ENCODE measurements around the gene GALNTL6.

GALNTL6 gene

GRCh38 chr4:172104539-172104938 is 291.3 kb downstream of the GALNTL6 start:
- DNase-seq (ENCODE audit: extremely low read depth, insufficient read length), result no peak
- TF ChIP-seq CTCF (IDR thresholded peaks at IDR 0.05; ENCODE audit: insufficient read depth, low read length, poor library complexity, severe bottlenecking), result no peak
- no peaks in the 10 kb centered on the region for H3K36me3 ChIP-seq (ENCODE audit: control insufficient read depth, insufficient read depth, low read length)
- H3K4me3 ChIP-seq (replicated peaks; ENCODE audit: low read depth, low read length), result no peak overlapping the region
- no peaks in the 10 kb centered on the region for H3K27me3 ChIP-seq (replicated peaks; ENCODE audit: control insufficient read depth, insufficient read depth, low read length)

GRCh38 chr4:172105918-172106317 is 292.7 kb downstream of the GALNTL6 start:
- H3K4me3 ChIP-seq (replicated peaks; ENCODE audit: low read depth, low read length), result no peak overlapping the region
- H3K36me3 ChIP-seq (ENCODE audit: control insufficient read depth, insufficient read depth, low read length), result no peaks in the 10 kb centered on the region
- no peak for TF ChIP-seq CTCF (IDR thresholded peaks at IDR 0.05; ENCODE audit: insufficient read depth, low read length, poor library complexity, severe bottlenecking)
- no peaks in the 10 kb centered on the region for H3K27me3 ChIP-seq (replicated peaks; ENCODE audit: control insufficient read depth, insufficient read depth, low read length)
- DNase-seq (ENCODE audit: extremely low read depth, insufficient read length), result no peak

GRCh38 chr4:172109466-172109865 is 296.3 kb downstream of the GALNTL6 start:
- Histone ChIP-seq H3K36me3 (ENCODE audit: control insufficient read depth, insufficient read depth, low read length) (no peaks in the 10 kb centered on the region), H3K27me3 (replicated peaks; ENCODE audit: control insufficient read depth, insufficient read depth, low read length) (no peaks in the 10 kb centered on the region), H3K4me3 (replicated peaks; ENCODE audit: low read depth, low read length) (no peak overlapping the region)
- no peak for TF ChIP-seq CTCF (IDR thresholded peaks at IDR 0.05; ENCODE audit: insufficient read depth, low read length, poor library complexity, severe bottlenecking)
- DNase-seq (ENCODE audit: extremely low read depth, insufficient read length), result no peak

- no peaks in the 10 kb centered on the region; the same call in 1 of the 2 replicates for H3K27me3 ChIP-seq (replicated peaks; ENCODE audit: control insufficient read depth, insufficient read depth, low read length)
- no peak for TF ChIP-seq CTCF (IDR thresholded peaks at IDR 0.05; ENCODE audit: insufficient read depth, low read length, poor library complexity, severe bottlenecking)
- DNase-seq (ENCODE audit: extremely low read depth, insufficient read length), result no peak
- H3K4me3 ChIP-seq (replicated peaks; ENCODE audit: low read depth, low read length), result no peak overlapping the region
- no peaks in the 10 kb centered on the region for H3K36me3 ChIP-seq (ENCODE audit: control insufficient read depth, insufficient read depth, low read length)
These were observed 311.6 kb downstream of the GALNTL6 start for GRCh38 chr4:172124656-172125308.

GRCh38 chr4:172125443-172125842 is 312.2 kb downstream of the GALNTL6 start:
- H3K27me3 ChIP-seq (replicated peaks; ENCODE audit: control insufficient read depth, insufficient read depth, low read length), result no peaks in the 10 kb centered on the region; the same call in 1 of the 2 replicates
- H3K36me3 ChIP-seq (ENCODE audit: control insufficient read depth, insufficient read depth, low read length), result no peaks in the 10 kb centered on the region
- DNase-seq (ENCODE audit: extremely low read depth, insufficient read length), result no peak
- H3K4me3 ChIP-seq (replicated peaks; ENCODE audit: low read depth, low read length), result no peak overlapping the region
- no peak for TF ChIP-seq CTCF (IDR thresholded peaks at IDR 0.05; ENCODE audit: insufficient read depth, low read length, poor library complexity, severe bottlenecking)

GRCh38 chr4:172127168-172127567 is 314.0 kb downstream of the GALNTL6 start:
- no peaks in the 10 kb centered on the region for H3K36me3 ChIP-seq (ENCODE audit: control insufficient read depth, insufficient read depth, low read length)
- H3K27me3 ChIP-seq (replicated peaks; ENCODE audit: control insufficient read depth, insufficient read depth, low read length), result no peaks in the 10 kb centered on the region; the same call in 1 of the 2 replicates
- no peak for TF ChIP-seq CTCF (IDR thresholded peaks at IDR 0.05; ENCODE audit: insufficient read depth, low read length, poor library complexity, severe bottlenecking)
- no peak for DNase-seq (ENCODE audit: extremely low read depth, insufficient read length)
- no peak overlapping the region for H3K4me3 ChIP-seq (replicated peaks; ENCODE audit: low read depth, low read length)
